GM12878 (cell line): ENCODE results near the gene KMO. TPM values are rescaled to one million over a fixed set of nuclear protein-coding genes. Genes with fewer than 3 reads are reported as not detected.

Source experiments
- ATAC-seq: fragments of 200-7000 bp; cut with Tn5 transposase; 3 replicates; pipeline ENCODE4 v1.9.1; 2020; ENCODE audit warnings: mild to moderate bottlenecking, moderate library complexity
- BruUV-seq: library from RNA; stranded (reverse); fragments of 400-500 nt; replicated peaks from 2 replicates; lab custom pipeline; 2021; lab: Mats Ljungman, UMichigan
- CTCF ChIA-PET: fragments of 300-600 bp; sonication (Branson Sonifier 250); formaldehyde crosslinking; extraction: SDS; loops from one replicate; lab custom pipeline; 2021; ENCODE audit warnings: inconsistent platforms; lab: Yijun Ruan, JAX
- POLR2A ChIA-PET: fragments of 350-600 bp; formaldehyde crosslinking; extraction: SDS; loops from one replicate; lab custom pipeline; 2021; ENCODE audit warnings: inconsistent platforms; lab: Charles Lee
- RAD21 ChIA-PET: fragments of 300-600 bp; sonication (Branson Sonifier 250); formaldehyde crosslinking; loops from one replicate; lab custom pipeline; 2023; ENCODE audit warnings: antibody characterized with exemption; ENCODE audit not compliant: unreplicated experiment; lab: Charles Lee
- SMC1A ChIA-PET: fragments of 300-600 bp; sonication (Branson Sonifier 250); formaldehyde crosslinking; loops from one replicate; lab custom pipeline; 2023; ENCODE audit not compliant: unreplicated experiment, uncharacterized antibody; lab: Charles Lee
- DNase-seq: peaks from one replicate; pipeline ENCODE4 v3.0.0-alpha.2; 2011; ENCODE audit warnings: low read depth, low spot score
- FAIRE-seq: peaks from 3 replicates; lab custom pipeline; 2011; peaks lifted over from hg19 to GRCh38; lab: Jason Lieb, UNC
- H2AFZ ChIP-seq: 2 replicates; pipeline ENCODE4 v1.6.0; 2011; ENCODE audit warnings: low read depth, low read length, control low read depth; ENCODE audit not compliant: control insufficient read depth
- H3K27ac ChIP-seq: 2 replicates; pipeline ENCODE4 v1.5.1; 2011; ENCODE audit warnings: control low read depth; ENCODE audit not compliant: control insufficient read depth, insufficient read depth
- H3K27me3 ChIP-seq, 2 experiments: replicated peaks in 1 of 2; 2 replicates each; pipeline versions ENCODE4 v1.6.0 to v1.6.1; 2011; ENCODE audit warnings: low read length in 1 of 2; ENCODE audit not compliant: control insufficient read depth in 2 of 2, insufficient read depth in 2 of 2
- H3K36me3 ChIP-seq, 2 experiments: 2 replicates each; pipeline ENCODE4 v1.5.1; 2011; ENCODE audit warnings: low read length in 1 of 2; ENCODE audit not compliant: control insufficient read depth in 2 of 2, insufficient read depth in 2 of 2
- H3K4me1 ChIP-seq: 2 replicates; pipeline ENCODE4 v1.6.1; 2011; ENCODE audit warnings: mild to moderate bottlenecking, low read length, moderate library complexity, mixed read lengths; ENCODE audit not compliant: control insufficient read depth, insufficient read depth
- H3K4me2 ChIP-seq: 2 replicates; pipeline ENCODE4 v1.6.0; 2011; ENCODE audit warnings: control low read depth; ENCODE audit not compliant: control insufficient read depth, insufficient read depth
- H3K4me3 ChIP-seq: fragments of 200-600 bp; sonication (generic); 2 replicates; pipeline ENCODE4 v1.5.1; 2016
- H3K79me2 ChIP-seq: 2 replicates; pipeline ENCODE4 v1.6.0; 2011; ENCODE audit warnings: low read length; ENCODE audit not compliant: control insufficient read depth, insufficient read depth
- H3K9ac ChIP-seq: 2 replicates; pipeline ENCODE4 v1.8.0; 2011; ENCODE audit warnings: low read length, control low read depth, mixed read lengths; ENCODE audit not compliant: control insufficient read depth, insufficient read depth
- H3K9me3 ChIP-seq: replicated peaks from 3 replicates; pipeline ENCODE4 v1.5.1; 2011; ENCODE audit warnings: mild to moderate bottlenecking, low read length; ENCODE audit not compliant: control insufficient read depth, insufficient read depth
- H4K20me1 ChIP-seq: 2 replicates; pipeline ENCODE4 v1.6.0; 2011; ENCODE audit not compliant: control insufficient read depth, insufficient read depth
- FOS ChIP-seq: IDR thresholded peaks from 3 replicates; pipeline ENCODE4 v1.6.1; 2011; ENCODE audit warnings: borderline replicate concordance; ENCODE audit not compliant: insufficient read length; ENCODE audit errors: extremely low read depth
- NFYB ChIP-seq: IDR thresholded peaks from 2 replicates; pipeline ENCODE4 v1.6.1; 2011; ENCODE audit warnings: low read depth, mild to moderate bottlenecking, low read length, improper control_type of control experiment, moderate library complexity; ENCODE audit not compliant: insufficient read depth
- PAX5 ChIP-seq: IDR thresholded peaks from 2 replicates; pipeline ENCODE4 v1.6.1; 2011; ENCODE audit warnings: low read depth, low read length, borderline replicate concordance
- WGBS: methylation state at CpG from one replicate; pipeline ENCODE4 v1.1.6; 2016; ENCODE audit warnings: low lambda C conversion rate; ENCODE audit not compliant: insufficient replicate concordance, insufficient coverage; ENCODE audit errors: missing lambda C conversion rate; 5-methylcytosine and 5-hydroxymethylcytosine counted together
- in situ Hi-C: fragments of 300-500 bp; cut with MboI; formaldehyde crosslinking; loops from 9 replicates; pipeline ENCODE4 v1.14.3; 2018; ENCODE audit warnings: mixed read lengths
- intact Hi-C: fragments of 100-400 bp; cut with micrococcal nuclease; formaldehyde crosslinking; loops from one replicate; pipeline ENCODE4 v1.14.2; 2022; ENCODE audit not compliant: unreplicated experiment
- polyA plus RNA-seq, 11 experiments: library from polyadenylated mRNA; depleted of rRNA in 4 of 11; unstranded in 6 of 11; stranded (reverse) in 5 of 11; fragments of >200 nt; fragmentation: Nextera tagmentation in 4 of 11; fragmentation: Illumina TruSeq in 1 of 11; extraction: Ambion mirVana in 4 of 11; extraction: Trizol in 1 of 11; gene quantifications; 1 replicate in 1 of 11; 2 replicates in 10 of 11; pipeline versions ENCODE4 v1.2.1 to v1.2.3, GENCODE V29; 2011 to 2016; ENCODE audit warnings: inconsistent platforms in 2 of 11, missing spikeins in 2 of 11, low read depth in 1 of 11
- total RNA-seq, 4 experiments: library from RNA; depleted of rRNA in 3 of 4; stranded (reverse); fragments of >200 nt in 3 of 4; fragmentation: Illumina TruSeq in 1 of 4; extraction: Trizol in 1 of 4; gene quantifications; 2 replicates each; pipeline versions ENCODE4 v1.2.1 to v1.2.3, GENCODE V29; 2013 to 2021

Gene KMO
- total and polyA plus RNA-seq, 10 of the 15 experiments (the other 5 are each of a cell fraction or from before 2014, with no cell fraction given) = 0.68 to 5.9 (median 1.5) TPM

- CTCF ChIA-PET = interaction anchor here (0.6 to 4.8 kb wide), 40 partner anchors 8 to 1625 kb away, joined by 3 to 59 read pairs (median 5); partner anchors contain the start of genes EXO1, MAP1LC3C and WDR64
- POLR2A ChIA-PET = interaction anchor here (0.6 kb wide), 2 partner anchors 21 to 221 kb away, joined by 3 to 6 read pairs; no protein-coding TSS in a partner anchor
- no peak for FAIRE-seq
- DNase-seq = no peak
- BruUV-seq = no TSS peak
- no peaks in the 10 kb centered on the region for H3K79me2 ChIP-seq
- no peaks in the 10 kb centered on the region for H3K27me3 ChIP-seq
- no peak overlapping the region for H3K4me2 ChIP-seq
- in situ Hi-C loops = loop anchor here (5.0 to 10.0 kb wide), 2 partner anchors 231 to 383 kb away; partner anchors contain the start of gene MAP1LC3C
- no peak overlapping the region for H3K27ac ChIP-seq
- no peak for TF ChIP-seq NFYB
- TF ChIP-seq PAX5 = no peak
- peaks cover 5% of the 10 kb centered on the region; the same call in 1 of the 2 replicates for H3K4me1 ChIP-seq
- RAD21 ChIA-PET = interaction anchor here (0.9 to 2.5 kb wide), 9 partner anchors 10 to 389 kb away, joined by 3 to 23 read pairs (median 5); partner anchors contain the start of genes FH and KMO
- H3K9ac ChIP-seq = no peak overlapping the region
- no peak overlapping the region for H2AFZ ChIP-seq
- no peak overlapping the region for H3K4me3 ChIP-seq
- no peak for ATAC-seq
- no peaks in the 10 kb centered on the region for H4K20me1 ChIP-seq
- WGBS = 100% methylated on average over 1 of the region's 1 CpG
- no peaks in the 10 kb centered on the region for H3K36me3 ChIP-seq
- no peaks in the 10 kb centered on the region for H3K9me3 ChIP-seq
- SMC1A ChIA-PET = interaction anchor here (0.6 to 2.9 kb wide), 15 partner anchors 10 to 517 kb away, joined by 3 to 28 read pairs (median 3); partner anchors contain the start of gene KMO
- intact Hi-C loops = loop anchor here (2.0 to 10.0 kb wide), 6 partner anchors 79 to 877 kb away; partner anchors contain the start of genes KMO and MAP1LC3C
These were observed 79.6 kb downstream of the KMO start for GRCh38 chr1:241611736-241612135.

- ChIA-PET SMC1A (interaction anchor here (0.6 to 2.9 kb wide), 3 partner anchors 12 to 81 kb away, joined by 3 to 28 read pairs (median 4); partner anchors contain the start of gene KMO), POLR2A (no interaction called here), CTCF (interaction anchor here (0.6 to 4.8 kb wide), 16 partner anchors 8 to 404 kb away, joined by 3 to 59 read pairs (median 6); partner anchors contain the start of gene EXO1), RAD21 (interaction anchor here (1.1 kb wide), 1 partner anchor 93 kb away, joined by 3 read pairs; the partner anchor contains the start of gene FH)
- H3K9me3 ChIP-seq = no peaks in the 10 kb centered on the region
- no peak for DNase-seq
- no peak overlapping the region for H3K4me2 ChIP-seq
- no peaks in the 10 kb centered on the region for H3K27me3 ChIP-seq
- in situ Hi-C loops (loop anchor here (5.0 to 10.0 kb wide), 2 partner anchors 229 to 382 kb away; partner anchors contain the start of gene MAP1LC3C), intact Hi-C loops (loop anchor here (5.0 to 10.0 kb wide), 4 partner anchors 81 to 878 kb away; partner anchors contain the start of genes KMO and MAP1LC3C)
- H3K36me3 ChIP-seq = no peaks in the 10 kb centered on the region
- H3K27ac ChIP-seq = no peak overlapping the region
- no peak for ATAC-seq
- no TSS peak for BruUV-seq
- no peaks in the 10 kb centered on the region for H4K20me1 ChIP-seq
- no peak for FAIRE-seq
- H3K9ac ChIP-seq = no peak overlapping the region
- H3K79me2 ChIP-seq = no peaks in the 10 kb centered on the region
- no peak overlapping the region for H3K4me3 ChIP-seq
- peaks cover 5% of the 10 kb centered on the region; the same call in 1 of the 2 replicates for H3K4me1 ChIP-seq
- WGBS = 95% methylated on average over 9 of the region's 9 CpGs
- H2AFZ ChIP-seq = no peak overlapping the region
- no peak for TF ChIP-seq FOS
These were observed 80.6 kb downstream of the KMO start for GRCh38 chr1:241612533-241613477.
